GM23338 (cell line): Measurements from ENCODE around the gene PARD3.

Experiments
- CREB1 ChIP-seq: fragments of 250-450 bp; sonication (Bioruptor Pico); IDR thresholded peaks from 2 replicates; pipeline ENCODE4 v1.5.0; 2020; ENCODE audit warnings: low read depth, mild to moderate bottlenecking, moderate library complexity
- EZH2 ChIP-seq: fragments of 200-600 bp; sonication (generic); IDR thresholded peaks from one replicate; pipeline ENCODE4 v1.8.0; 2017; ENCODE audit warnings: antibody characterized with exemption, mild to moderate bottlenecking, low read depth; ENCODE audit not compliant: unreplicated experiment
- EZH2phosphoT487 ChIP-seq: fragments of 200-600 bp; sonication (generic); IDR thresholded peaks from one replicate; pipeline ENCODE4 v1.8.1; 2018; ENCODE audit warnings: antibody characterized with exemption; ENCODE audit not compliant: unreplicated experiment
- NANOG ChIP-seq: IDR thresholded peaks from 2 replicates; pipeline ENCODE4 v1.6.1; 2016; ENCODE audit warnings: antibody characterized with exemption, borderline replicate concordance
- TF ChIP-seq, protein P1 (sequence below), 2 experiments: fragments of 200-600 bp in 1 of 2; sonication (generic) in 1 of 2; conservative IDR thresholded peaks; 2 replicates each; pipeline versions ENCODE4 v1.5.1 to v1.6.1; 2016 to 2017; ENCODE audit warnings: antibody characterized with exemption in 2 of 2, low read depth in 2 of 2, mild to moderate bottlenecking in 2 of 2, moderate library complexity in 1 of 2

DNA sequence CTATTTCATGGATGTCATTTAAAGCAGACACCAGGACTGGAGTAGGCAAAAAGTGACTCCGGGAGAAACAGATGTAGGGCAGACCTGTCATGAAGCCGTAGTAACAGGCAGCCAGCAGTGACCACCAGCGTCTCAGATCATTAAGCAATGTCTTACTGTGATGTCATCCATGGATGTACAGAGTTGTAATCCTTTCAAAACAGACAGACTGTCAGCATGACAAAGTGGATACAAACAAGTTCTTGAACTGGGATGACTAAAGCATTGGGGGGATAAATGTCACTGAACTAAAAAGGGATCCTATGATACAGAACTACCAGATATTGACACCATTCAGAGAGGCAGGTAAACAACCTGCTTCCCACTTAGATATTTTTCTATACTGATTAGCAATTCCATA lies 675.5 kb downstream of the PARD3 start:
- TF ChIP-seq, protein P1, sequence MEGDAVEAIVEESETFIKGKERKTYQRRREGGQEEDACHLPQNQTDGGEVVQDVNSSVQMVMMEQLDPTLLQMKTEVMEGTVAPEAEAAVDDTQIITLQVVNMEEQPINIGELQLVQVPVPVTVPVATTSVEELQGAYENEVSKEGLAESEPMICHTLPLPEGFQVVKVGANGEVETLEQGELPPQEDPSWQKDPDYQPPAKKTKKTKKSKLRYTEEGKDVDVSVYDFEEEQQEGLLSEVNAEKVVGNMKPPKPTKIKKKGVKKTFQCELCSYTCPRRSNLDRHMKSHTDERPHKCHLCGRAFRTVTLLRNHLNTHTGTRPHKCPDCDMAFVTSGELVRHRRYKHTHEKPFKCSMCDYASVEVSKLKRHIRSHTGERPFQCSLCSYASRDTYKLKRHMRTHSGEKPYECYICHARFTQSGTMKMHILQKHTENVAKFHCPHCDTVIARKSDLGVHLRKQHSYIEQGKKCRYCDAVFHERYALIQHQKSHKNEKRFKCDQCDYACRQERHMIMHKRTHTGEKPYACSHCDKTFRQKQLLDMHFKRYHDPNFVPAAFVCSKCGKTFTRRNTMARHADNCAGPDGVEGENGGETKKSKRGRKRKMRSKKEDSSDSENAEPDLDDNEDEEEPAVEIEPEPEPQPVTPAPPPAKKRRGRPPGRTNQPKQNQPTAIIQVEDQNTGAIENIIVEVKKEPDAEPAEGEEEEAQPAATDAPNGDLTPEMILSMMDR (conservative IDR thresholded peaks at IDR 0.05; ENCODE audit: low read depth in 2 of 2): no peak
- TF ChIP-seq CREB1 (no peak), EZH2 (no peak), NANOG (no peak), EZH2phosphoT487 (no peak)
